MCF 10A (cell line): ENCODE results near the gene DHCR24. TPM values are rescaled to one million over a fixed set of nuclear protein-coding genes. Genes with fewer than 3 reads are reported as not detected.

Source experiments
- BruUV-seq: library from RNA; stranded (reverse); fragments of 400-500 nt; replicated peaks from 2 replicates; lab custom pipeline; 2021; lab: Mats Ljungman, UMichigan
- CTCF ChIA-PET: fragments of 300-600 bp; sonication (Branson Sonifier 250); formaldehyde crosslinking; extraction: SDS; loops from one replicate; lab custom pipeline; 2021; ENCODE audit warnings: antibody characterized with exemption, inconsistent platforms; lab: Yijun Ruan, JAX
- POLR2A ChIA-PET: fragments of 300-600, 350-650 bp; sonication (Branson Sonifier 250); formaldehyde crosslinking; extraction: SDS; loops from one replicate; lab custom pipeline; 2020; ENCODE audit warnings: antibody characterized with exemption, inconsistent platforms; lab: Yijun Ruan, JAX
- DNase-seq: peaks from one replicate; pipeline ENCODE4 v3.0.0-alpha.2; 2018; ENCODE audit not compliant: unreplicated experiment
- H3K27ac Mint-ChIP-seq: one replicate; pipeline ENCODE4 v1.8.0; 2022; ENCODE audit warnings: mild to moderate bottlenecking, low read depth, mixed read lengths; ENCODE audit not compliant: unreplicated experiment
- H3K27me3 Mint-ChIP-seq: one replicate; pipeline ENCODE4 v1.8.0; 2022; ENCODE audit warnings: mixed read lengths; ENCODE audit not compliant: insufficient read depth, unreplicated experiment
- H3K36me3 Mint-ChIP-seq: one replicate; pipeline ENCODE4 v1.8.0; 2022; ENCODE audit warnings: mild to moderate bottlenecking, moderate library complexity, mixed read lengths; ENCODE audit not compliant: insufficient read depth, unreplicated experiment
- H3K4me1 Mint-ChIP-seq: one replicate; pipeline ENCODE4 v1.8.0; 2022; ENCODE audit warnings: mixed read lengths; ENCODE audit not compliant: insufficient read depth, unreplicated experiment
- H3K4me3 Mint-ChIP-seq: one replicate; pipeline ENCODE4 v1.8.0; 2022; ENCODE audit warnings: mild to moderate bottlenecking, moderate library complexity, mixed read lengths; ENCODE audit not compliant: unreplicated experiment
- H3K9me3 Mint-ChIP-seq: one replicate; pipeline ENCODE4 v1.8.0; 2022; ENCODE audit warnings: mixed read lengths; ENCODE audit not compliant: unreplicated experiment
- intact Hi-C: fragments of 100-400 bp; cut with micrococcal nuclease; formaldehyde crosslinking; loops from 2 replicates; pipeline ENCODE4 v1.14.1; 2022
- total RNA-seq: library from RNA; stranded (reverse); gene quantifications from 2 replicates; pipeline ENCODE4 v1.2.3, GENCODE V29; 2022
- TF ChIP-seq, protein P1 (sequence below): fragments of 200-600 bp; IDR thresholded peaks from one replicate; pipeline ENCODE4 v1.8.0; 2022; ENCODE audit warnings: antibody characterized with exemption, mild to moderate bottlenecking; ENCODE audit not compliant: unreplicated experiment

DHCR24 gene
- total RNA-seq, 1 experiment from 2014 or later: 135 TPM

DNA sequence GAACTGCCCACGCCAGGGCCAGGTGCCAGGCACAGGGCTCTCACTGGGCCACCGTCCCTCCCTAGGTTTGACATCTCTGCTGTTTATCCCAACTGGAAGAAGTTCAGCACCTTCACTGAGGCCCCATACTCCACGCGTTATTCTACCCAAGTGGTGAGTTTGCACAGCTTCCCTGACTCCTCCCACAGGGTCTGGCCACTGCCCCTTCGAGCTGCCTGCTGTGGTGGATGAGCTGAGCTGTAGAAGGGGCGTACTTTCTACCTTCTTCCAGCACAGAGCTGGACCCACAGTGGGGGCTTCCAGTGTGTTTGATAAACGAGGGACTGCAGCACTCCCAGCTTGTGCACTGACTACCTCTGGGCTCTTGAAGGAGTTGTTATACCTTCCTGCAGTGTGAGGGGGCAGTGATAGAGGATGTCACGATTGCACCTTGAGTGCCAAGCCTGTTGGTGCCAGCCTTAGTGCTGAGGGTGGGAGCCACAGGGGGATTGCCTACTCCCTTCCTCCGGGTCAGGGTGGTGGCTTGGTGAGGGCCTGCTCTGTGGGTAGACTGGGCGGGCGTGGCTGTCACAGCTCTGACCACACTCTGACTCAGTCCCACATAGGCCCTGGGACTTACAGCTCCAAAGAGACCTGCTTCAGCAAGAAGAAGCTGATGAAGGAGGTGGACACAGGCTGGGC is 79.9 kb downstream of the DHCR24 start:
- ChIA-PET CTCF (interaction anchor here (0.6 to 1.7 kb wide), 11 partner anchors 14 to 947 kb away, joined by 3 to 8 read pairs (median 3); no protein-coding TSS in a partner anchor), POLR2A (interaction anchor here (0.6 to 0.7 kb wide), 2 partner anchors 80 to 238 kb away, joined by 3 to 4 read pairs; partner anchors contain the start of gene DHCR24)
- Mint-ChIP-seq H3K4me1 (peaks cover 9% of the 10 kb centered on the region), H3K9me3 (no peaks in the 10 kb centered on the region), H3K4me3 (no peak overlapping the region), H3K27ac (no peak overlapping the region), H3K27me3 (no peaks in the 10 kb centered on the region), H3K36me3 (no peaks in the 10 kb centered on the region)
- DNase-seq: no peak
- BruUV-seq: no TSS peak
- intact Hi-C loops: no loop called here
- TF ChIP-seq, protein P1, sequence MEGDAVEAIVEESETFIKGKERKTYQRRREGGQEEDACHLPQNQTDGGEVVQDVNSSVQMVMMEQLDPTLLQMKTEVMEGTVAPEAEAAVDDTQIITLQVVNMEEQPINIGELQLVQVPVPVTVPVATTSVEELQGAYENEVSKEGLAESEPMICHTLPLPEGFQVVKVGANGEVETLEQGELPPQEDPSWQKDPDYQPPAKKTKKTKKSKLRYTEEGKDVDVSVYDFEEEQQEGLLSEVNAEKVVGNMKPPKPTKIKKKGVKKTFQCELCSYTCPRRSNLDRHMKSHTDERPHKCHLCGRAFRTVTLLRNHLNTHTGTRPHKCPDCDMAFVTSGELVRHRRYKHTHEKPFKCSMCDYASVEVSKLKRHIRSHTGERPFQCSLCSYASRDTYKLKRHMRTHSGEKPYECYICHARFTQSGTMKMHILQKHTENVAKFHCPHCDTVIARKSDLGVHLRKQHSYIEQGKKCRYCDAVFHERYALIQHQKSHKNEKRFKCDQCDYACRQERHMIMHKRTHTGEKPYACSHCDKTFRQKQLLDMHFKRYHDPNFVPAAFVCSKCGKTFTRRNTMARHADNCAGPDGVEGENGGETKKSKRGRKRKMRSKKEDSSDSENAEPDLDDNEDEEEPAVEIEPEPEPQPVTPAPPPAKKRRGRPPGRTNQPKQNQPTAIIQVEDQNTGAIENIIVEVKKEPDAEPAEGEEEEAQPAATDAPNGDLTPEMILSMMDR: no peak

DNA sequence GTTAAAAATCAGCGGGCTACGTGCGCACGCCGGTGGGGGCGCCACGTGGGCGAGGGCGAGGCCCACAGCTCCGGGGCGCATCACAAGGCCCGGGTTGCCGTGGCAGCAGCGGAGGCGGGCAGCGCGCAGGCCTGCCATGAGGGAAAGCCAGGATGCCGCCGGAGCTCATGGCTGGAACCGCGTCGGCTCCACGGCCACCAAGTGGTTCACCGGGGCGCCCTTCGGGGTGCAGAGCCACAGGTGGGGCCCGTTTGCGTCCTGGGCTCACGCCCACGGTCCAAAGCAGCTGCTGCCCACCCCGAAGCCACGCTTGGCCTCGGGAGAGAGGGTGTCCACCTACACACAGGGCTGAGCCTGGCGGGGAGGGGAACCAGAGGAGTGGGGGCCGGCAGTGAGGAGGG is 81.0 kb downstream of the DHCR24 start:
- H3K27ac Mint-ChIP-seq: no peak overlapping the region
- no peak for DNase-seq
- no TSS peak for BruUV-seq
- POLR2A ChIA-PET: no interaction called here
- TF ChIP-seq, protein P1: no peak
- H3K4me3 Mint-ChIP-seq: no peak overlapping the region
- CTCF ChIA-PET: interaction anchor here (1.0 to 1.7 kb wide), 3 partner anchors 43 to 139 kb away, joined by 3 to 8 read pairs (median 4); no protein-coding TSS in a partner anchor
- H3K9me3 Mint-ChIP-seq: no peaks in the 10 kb centered on the region
- peaks cover 17% of the 10 kb centered on the region for H3K4me1 Mint-ChIP-seq
- no peaks in the 10 kb centered on the region for H3K27me3 Mint-ChIP-seq
- intact Hi-C loops: no loop called here
- H3K36me3 Mint-ChIP-seq: no peaks in the 10 kb centered on the region

DNA sequence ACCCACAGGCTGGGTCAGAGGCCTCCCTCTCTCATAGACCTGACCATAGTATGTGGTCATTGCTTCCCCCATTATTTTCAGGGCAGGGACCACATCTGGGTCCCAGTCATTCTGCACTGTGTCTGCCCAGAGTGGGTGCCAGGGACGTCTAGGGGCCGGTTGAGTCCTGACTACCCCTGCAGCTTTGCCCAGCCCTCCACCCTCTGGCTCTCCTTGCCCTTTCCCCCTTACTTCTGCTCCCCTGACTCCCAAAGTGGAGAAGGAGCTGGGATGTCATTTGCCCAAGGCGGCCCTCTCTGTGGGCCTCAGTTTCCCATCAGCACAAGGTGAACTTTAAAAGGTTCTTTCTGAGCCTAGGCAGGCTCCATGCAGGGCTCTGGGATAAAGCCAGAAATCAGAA is 81.5 kb downstream of the DHCR24 start:
- CTCF ChIA-PET: interaction anchor here (1.5 to 2.2 kb wide), 2 partner anchors 43 to 134 kb away, joined by 3 to 8 read pairs; no protein-coding TSS in a partner anchor
- peaks cover 17% of the 10 kb centered on the region for H3K4me1 Mint-ChIP-seq
- intact Hi-C loops: no loop called here
- no peak for DNase-seq
- H3K4me3 Mint-ChIP-seq: no peak overlapping the region
- BruUV-seq: no TSS peak
- no peaks in the 10 kb centered on the region for H3K36me3 Mint-ChIP-seq
- no peak overlapping the region for H3K27ac Mint-ChIP-seq
- TF ChIP-seq, protein P1: no peak
- no peaks in the 10 kb centered on the region for H3K9me3 Mint-ChIP-seq
- POLR2A ChIA-PET: no interaction called here
- H3K27me3 Mint-ChIP-seq: no peaks in the 10 kb centered on the region

DNA sequence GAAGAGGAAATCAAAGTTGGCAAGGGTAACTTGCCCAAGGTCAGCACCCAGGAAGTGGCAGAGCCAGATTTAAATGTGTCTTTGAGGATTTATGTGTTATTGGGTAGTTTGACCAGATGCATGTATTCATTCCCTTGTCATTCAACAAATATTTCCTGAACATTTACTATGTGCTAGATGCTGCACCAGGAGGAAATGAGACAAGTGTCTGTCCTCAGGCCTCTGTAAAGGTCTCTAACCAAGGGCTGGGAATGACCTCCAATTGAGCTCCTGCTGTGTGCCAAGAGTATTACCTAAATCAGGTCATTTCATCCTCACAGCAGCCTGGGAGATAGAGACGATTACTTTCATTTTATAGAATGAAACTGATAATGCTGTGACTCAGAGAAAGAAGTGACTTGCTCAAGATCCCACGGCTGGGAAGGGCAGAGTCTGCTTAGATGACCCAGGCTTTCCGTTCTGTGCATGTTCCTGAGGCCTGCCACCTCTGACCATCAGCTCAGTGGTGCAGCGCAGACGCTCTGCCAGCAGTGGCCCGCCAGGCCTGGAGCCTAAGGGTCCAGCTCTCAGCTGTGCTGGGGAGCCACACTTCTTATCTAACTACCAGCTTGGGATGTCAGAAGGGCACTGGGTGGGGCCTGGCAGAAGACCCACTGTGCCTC is 82.4 kb downstream of the DHCR24 start:
- peaks cover 24% of the 10 kb centered on the region for H3K4me1 Mint-ChIP-seq
- no peak for DNase-seq
- no peak overlapping the region for H3K27ac Mint-ChIP-seq
- intact Hi-C loops: loop anchor here (5.0 kb wide), 2 partner anchors 42 to 87 kb away; partner anchors contain the start of genes PARS2 and TTC4
- H3K36me3 Mint-ChIP-seq: no peaks in the 10 kb centered on the region
- H3K27me3 Mint-ChIP-seq: no peaks in the 10 kb centered on the region
- no TSS peak for BruUV-seq
- CTCF ChIA-PET: interaction anchor here (1.9 to 2.2 kb wide), 2 partner anchors 12 to 134 kb away, joined by 4 to 8 read pairs; no protein-coding TSS in a partner anchor
- POLR2A ChIA-PET: no interaction called here
- H3K4me3 Mint-ChIP-seq: no peak overlapping the region
- TF ChIP-seq, protein P1: no peak
- no peaks in the 10 kb centered on the region for H3K9me3 Mint-ChIP-seq
